ENCODE results near the gene TXNDC17. TPM values are rescaled to one million over a fixed set of nuclear protein-coding genes. Genes with fewer than 3 reads are reported as not detected.

The TXNDC17 gene
- total RNA-seq, 1 experiment from 2014 or later, result 151 TPM

- TF ChIP-seq USF2 (CRISPR knock-in tag; IDR thresholded peaks at IDR 0.05) (no peak), PRRX2 (CRISPR knock-in tag; IDR thresholded peaks at IDR 0.05) (no peak), NR2C2 (CRISPR knock-in tag; IDR thresholded peaks at IDR 0.05) (no peak), GTF2I (CRISPR knock-in tag; conservative IDR thresholded peaks at IDR 0.05) (no peak), ZNF138 (CRISPR knock-in tag; conservative IDR thresholded peaks at IDR 0.05) (no peak), IRF1 (CRISPR knock-in tag; IDR thresholded peaks at IDR 0.05) (no peak), ELF4 (CRISPR knock-in tag; IDR thresholded peaks at IDR 0.05; ENCODE audit: low read depth) (no peak), CREB1 (CRISPR knock-in tag; IDR thresholded peaks at IDR 0.05) (no peak)
These were observed 34.5 kb downstream of the TXNDC17 start (continued) for GRCh38 chr17:6675201-6675825.

GRCh38 chr17:6676802-6677157 lies 35.9 kb downstream of the TXNDC17 start:
- TF ChIP-seq MYBL2 (CRISPR knock-in tag; IDR thresholded peaks at IDR 0.05) (no peak), FOXK1 (CRISPR knock-in tag; IDR thresholded peaks at IDR 0.05) (no peak), JUN (CRISPR knock-in tag; IDR thresholded peaks at IDR 0.05) (no peak), CREB1 (CRISPR knock-in tag; IDR thresholded peaks at IDR 0.05) (no peak), NR3C1 (CRISPR knock-in tag; conservative IDR thresholded peaks at IDR 0.05; ENCODE audit: low read depth) (no peak), FOXP4 (CRISPR knock-in tag; IDR thresholded peaks at IDR 0.05) (no peak), CREM (CRISPR knock-in tag; IDR thresholded peaks at IDR 0.05) (no peak), PRDM15 (CRISPR knock-in tag; IDR thresholded peaks at IDR 0.05) (no peak), TEAD1 (CRISPR knock-in tag; IDR thresholded peaks at IDR 0.05) (no peak), CDX4 (CRISPR knock-in tag; IDR thresholded peaks at IDR 0.05; ENCODE audit: borderline replicate concordance) (no peak), ZNF416 (CRISPR knock-in tag; IDR thresholded peaks at IDR 0.05) (no peak), ESRRA (CRISPR knock-in tag; IDR thresholded peaks at IDR 0.05; ENCODE audit: borderline replicate concordance) (no peak), ELF4 (CRISPR knock-in tag; IDR thresholded peaks at IDR 0.05; ENCODE audit: low read depth) (no peak), GRHL2 (CRISPR knock-in tag; IDR thresholded peaks at IDR 0.05; ENCODE audit: insufficient replicate concordance, severe bottlenecking) (no peak), MAX (CRISPR knock-in tag; IDR thresholded peaks at IDR 0.05) (no peak)
- no peaks in the 10 kb centered on the region for H3K27me3 Mint-ChIP-seq (ENCODE audit: low read depth)
- CTCF ChIA-PET, result interaction anchor here (0.8 to 3.1 kb wide), 9 partner anchors 10 to 328 kb away, joined by 3 to 10 read pairs (median 4); partner anchors contain the start of gene SLC13A5
- H3K27ac Mint-ChIP-seq, result no peak overlapping the region
- no peak for DNase-seq (ENCODE audit: low spot score)
- POLR2A ChIA-PET, result interaction anchor here (1.1 kb wide), 1 partner anchor 37 kb away, joined by 3 read pairs; no protein-coding TSS in a partner anchor
- H3K36me3 Mint-ChIP-seq, result no peaks in the 10 kb centered on the region
- H3K9me3 Mint-ChIP-seq, result no peaks in the 10 kb centered on the region
- H3K4me1 Mint-ChIP-seq, result no peaks in the 10 kb centered on the region
- no peak overlapping the region for H3K4me3 Mint-ChIP-seq
- peak; percentile 32 for ATAC-seq
